Kidney (tissue), 22 donors: ENCODE results near the gene LPCAT1. TPM values are rescaled to one million over a fixed set of nuclear protein-coding genes. Genes with fewer than 3 reads are reported as not detected.
"Not testable (repeated sequence)": the region's sequence is repeated elsewhere in the genome, so short reads cannot be mapped to it uniquely, and the experiment has no call there.

Experiments
- DNase-seq, 5 donors: peaks; one replicate each; pipeline ENCODE4 v3.0.0-alpha.2; 2013 to 2020
- FAIRE-seq: peaks from 2 replicates; lab custom pipeline; 2012; peaks lifted over from hg19 to GRCh38; lab: Jason Lieb, UNC
- H3K27ac ChIP-seq, 2 donors: one replicate each; pipeline ENCODE4 v1.7.0; 2013; ENCODE audit warnings: low read depth in 2 of 2, low read length in 2 of 2, inconsistent platforms in 1 of 2
- H3K27me3 ChIP-seq: one replicate; pipeline ENCODE4 v1.7.1; 2013; ENCODE audit warnings: low read length, inconsistent platforms; ENCODE audit not compliant: control insufficient read depth, insufficient read depth
- H3K36me3 ChIP-seq, 3 donors: one replicate each; pipeline versions ENCODE4 v1.7.0 to v1.7.1; 2013; ENCODE audit warnings: low read length in 3 of 3, control low read depth in 1 of 3, inconsistent platforms in 1 of 3; ENCODE audit not compliant: insufficient read depth in 3 of 3, control insufficient read depth in 2 of 3
- H3K4me1 ChIP-seq, 3 donors: one replicate each; pipeline versions ENCODE4 v1.7.0 to v1.7.1; 2013; ENCODE audit warnings: low read length in 3 of 3, inconsistent platforms in 1 of 3, low read depth in 1 of 3; ENCODE audit not compliant: control insufficient read depth in 2 of 3, insufficient read depth in 2 of 3
- H3K4me3 ChIP-seq, 3 donors: one replicate each; pipeline versions ENCODE4 v1.7.0 to v1.8.1; 2013; ENCODE audit warnings: low read length in 3 of 3, control low read depth in 1 of 3, inconsistent platforms in 1 of 3
- H3K9ac ChIP-seq, 3 donors: one replicate each; pipeline versions ENCODE4 v1.7.0 to v1.7.1; 2013; ENCODE audit warnings: low read length in 3 of 3, control low read depth in 1 of 3, inconsistent platforms in 1 of 3
- H3K9me3 ChIP-seq, 3 donors: one replicate each; pipeline versions ENCODE4 v1.7.0 to v1.7.1; 2013; ENCODE audit warnings: low read length in 3 of 3, control low read depth in 1 of 3, inconsistent platforms in 1 of 3; ENCODE audit not compliant: control insufficient read depth in 2 of 3, insufficient read depth in 1 of 3
- CTCF ChIP-seq: IDR thresholded peaks from 3 replicates; pipeline ENCODE4 v1.5.1; 2012; ENCODE audit warnings: mild to moderate bottlenecking, moderate library complexity, borderline replicate concordance; ENCODE audit not compliant: insufficient read depth; ENCODE audit errors: extremely low read depth
- intact Hi-C: fragments of 100-400 bp; cut with DNase I; formaldehyde crosslinking; loops from one replicate; pipeline ENCODE4 v1.11.1; 2022
- long read RNA-seq, 10 donors: library from polyadenylated mRNA in 1 of 10; unstranded in 1 of 10; transcript quantifications; one replicate each; pipeline ENCODE4 v2.0.0 and lab custom pipeline, GENCODE V29; 2021 to 2026
- polyA plus RNA-seq: library from polyadenylated mRNA; stranded (reverse); fragments of 350-450 nt; fragmentation: Illumina TruSeq; extraction: RNeasy Lipid Tissue Mini Kit (QIAGEN cat#74804); gene quantifications from one replicate; pipeline ENCODE4 v1.2.3, GENCODE V29; 2014; ENCODE audit warnings: low read depth, low replicate concordance; ENCODE audit not compliant: insufficient read depth
- total RNA-seq: library from RNA; stranded (reverse); fragmentation: NEBNext Ultra II Directional; extraction: Animal tissue kit (Norgen Biotek cat#: 25700); gene quantifications from one replicate; pipeline ENCODE4 v1.2.1, GENCODE V29; 2021
- donor health status: control.
- donor health status: control.
- donor health status: control.
- donor health status: control.
- donor health status: control.
- donor health status: DM: yes; HTN: yes; CAD: no.
- donor health status: Normal renal cell carcinoma (clear cell type).

Gene LPCAT1
- total RNA-seq (46.5 TPM), polyA plus RNA-seq (22.2 TPM)
- long read RNA-seq, donor 1, transcript LPCAT1-201 (14 exons, 3,966 nt) = major isoform, 5 of 5 reads
- long read RNA-seq, donor 1, partial matches to known transcripts = 0 of 5 reads
- long read RNA-seq, donor 1, other reads (novel, unspliced or antisense) = 0 of 5 reads
- long read RNA-seq, donor 2, partial matches to known transcripts = 0 of 2 reads
- long read RNA-seq, donor 2, other reads (novel, unspliced or antisense) = 0 of 2 reads
- long read RNA-seq, donor 3, partial matches to known transcripts = 0 of 1 reads
- long read RNA-seq, donor 3, other reads (novel, unspliced or antisense) = 0 of 1 reads
- long read RNA-seq, donor 4, partial matches to known transcripts = 0 of 4 reads
- long read RNA-seq, donor 4, other reads (novel, unspliced or antisense) = 0 of 4 reads
- long read RNA-seq, donor 5 = 0 reads
- long read RNA-seq, donor 6 = 0 reads
- long read RNA-seq, donor 7, transcript LPCAT1-201 (14 exons, 3,966 nt) = major isoform, 43 of 62 reads
- long read RNA-seq, donor 7, partial matches to known transcripts = 18 of 62 reads
- long read RNA-seq, donor 7, other reads (novel, unspliced or antisense) = 1 of 62 reads
- long read RNA-seq, donor 8, partial matches to known transcripts = 0 of 3 reads
- long read RNA-seq, donor 8, other reads (novel, unspliced or antisense) = 0 of 3 reads
- long read RNA-seq, donor 9, partial matches to known transcripts = 0 of 2 reads
- long read RNA-seq, donor 9, other reads (novel, unspliced or antisense) = 0 of 2 reads
- long read RNA-seq, donor 10, partial matches to known transcripts = 11 of 13 reads
- long read RNA-seq, donor 10, other reads (novel, unspliced or antisense) = 0 of 13 reads

- H3K4me3 ChIP-seq = peak within 1 kb of the TSS; percentile 36 to 53 (median 42)
- H3K36me3 ChIP-seq = peaks cover 0 to 4% (median 4%) of the 10 kb centered on the region in 3 donors
- no peak for TF ChIP-seq CTCF
- peaks cover 0 to 7% (median 0%) of the 10 kb centered on the region in 3 donors for H3K4me1 ChIP-seq
- FAIRE-seq (no peak), DNase-seq (peak; percentile 78 to 94 (median 88))
- H3K9me3 ChIP-seq = no peaks in the 10 kb centered on the region
- intact Hi-C loops = no loop called here
- peak within 1 kb of the TSS in 2 of 3 donors; percentile 34 to 43 for H3K9ac ChIP-seq
- peak within 1 kb of the TSS; percentile 57 to 85 for H3K27ac ChIP-seq
- no peaks in the 10 kb centered on the region for H3K27me3 ChIP-seq
Observed at GRCh38 chr5:1523793-1524480, at the start of gene LPCAT1. Gene LPCAT1, minus strand, starts transcription at chr5:1523960. Its CDS starts 116 bp downstream, at chr5:1523844.

GRCh38 chr5:1571875-1572274 is 48.1 kb upstream of the LPCAT1 start:
- H3K27ac ChIP-seq, H3K27me3 ChIP-seq, DNase-seq, H3K4me1 ChIP-seq, H3K36me3 ChIP-seq, intact Hi-C loops, H3K9ac ChIP-seq, H3K9me3 ChIP-seq, H3K4me3 ChIP-seq: not testable (repeated sequence)
- peak; percentile 38 for FAIRE-seq

- intact Hi-C loops = no loop called here
- Histone ChIP-seq H3K9me3 (no peaks in the 10 kb centered on the region), H3K27me3 (no peaks in the 10 kb centered on the region), H3K27ac (no peak overlapping the region), H3K4me3 (no peak overlapping the region), H3K9ac (no peak overlapping the region), H3K36me3 (no peaks in the 10 kb centered on the region), H3K4me1 (peaks cover 3 to 9% (median 7%) of the 10 kb centered on the region in 3 donors)
- DNase-seq (no peak), FAIRE-seq (no peak)
- no peak for TF ChIP-seq CTCF
Observed at GRCh38 chr5:1570975-1571374, 47.2 kb upstream of the LPCAT1 start.
